Activated T-cell treated with anti-CD3 and anti-CD28 coated beads for 4 hours (primary cell): ENCODE measurements around the gene TXNL4A.

Experiments
- DNase-seq: peaks from one replicate; pipeline ENCODE4 v3.0.0-alpha.2; 2020

The TXNL4A gene

DNA sequence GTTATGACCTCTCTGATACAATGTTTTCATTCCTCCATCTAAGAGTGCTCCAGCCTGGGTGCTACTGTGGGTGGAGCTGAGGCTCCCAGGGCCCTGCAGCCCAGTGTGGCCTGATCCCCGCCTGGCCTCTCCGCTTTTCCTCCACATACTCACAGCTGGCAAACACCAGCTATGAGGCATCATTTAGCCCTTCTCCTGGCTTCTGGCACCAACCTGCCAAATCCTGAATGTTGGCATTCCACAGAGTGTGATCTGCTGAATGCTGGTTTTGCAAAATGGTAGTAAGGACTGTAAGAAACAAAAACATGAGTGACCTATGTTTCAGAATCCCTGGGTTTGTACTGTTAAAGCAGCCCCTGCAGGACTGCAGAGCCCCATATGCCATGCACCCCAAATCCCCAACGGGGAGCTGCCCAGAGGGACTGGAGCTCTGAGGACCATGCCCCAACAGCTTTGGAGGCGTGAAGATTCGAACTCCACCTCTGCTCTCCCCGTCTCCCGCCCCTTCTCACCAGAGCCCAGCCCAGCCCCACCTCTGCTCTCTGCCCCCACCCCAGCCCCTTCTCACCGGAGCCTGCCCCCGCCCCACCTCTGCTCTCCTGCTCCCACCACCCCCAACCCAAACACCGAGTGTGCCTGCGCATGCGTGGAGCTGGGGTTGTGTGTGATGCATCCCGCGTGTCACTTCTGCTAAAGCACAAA, 41.2 kb downstream of the TXNL4A start:
- DNase-seq = no peak

DNA sequence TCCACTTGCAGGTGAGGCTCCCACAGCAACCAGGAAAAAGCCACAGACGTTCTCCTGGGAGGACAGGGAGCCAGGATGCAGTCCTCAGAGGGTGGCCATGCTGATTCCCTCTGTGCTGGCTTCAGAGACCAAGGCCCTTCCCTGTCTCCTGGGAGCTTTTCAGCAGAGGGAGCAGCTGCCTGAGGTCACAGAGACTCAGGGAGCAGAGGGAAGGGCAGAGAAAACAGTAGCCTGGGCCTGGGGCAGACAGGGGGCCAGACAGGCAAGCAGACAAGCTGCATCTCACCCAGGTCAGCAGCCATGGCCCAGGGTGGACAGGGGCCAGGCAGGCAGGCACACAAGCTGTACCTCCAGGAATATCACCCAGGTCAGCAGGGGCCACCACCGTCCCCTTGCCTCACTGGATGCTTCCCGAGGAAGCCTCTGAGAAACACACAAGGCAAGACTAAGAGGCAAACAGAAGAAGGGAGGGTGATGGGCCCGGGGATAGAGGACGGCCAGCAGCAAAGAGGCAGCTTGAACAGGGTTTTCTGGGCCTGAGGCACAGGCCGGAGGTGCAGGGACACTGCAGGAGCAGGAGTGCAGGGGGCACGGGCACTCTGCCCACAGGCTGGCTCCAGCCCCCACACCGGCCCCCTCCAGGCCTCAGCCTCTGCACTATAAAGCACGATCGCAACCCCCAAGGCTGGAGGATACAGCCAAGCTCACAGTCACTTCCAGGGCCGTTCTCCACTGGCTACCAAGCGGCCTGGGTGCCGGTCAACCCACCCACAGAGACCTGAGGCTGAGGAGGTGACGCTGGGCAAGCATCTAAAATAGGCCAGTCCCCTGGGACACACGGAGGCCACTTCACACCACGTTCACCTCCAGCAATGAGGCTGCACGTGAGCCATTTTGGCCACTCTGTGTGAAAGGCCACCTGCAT, 43.0 kb downstream of the TXNL4A start:
- DNase-seq = no peak

DNA sequence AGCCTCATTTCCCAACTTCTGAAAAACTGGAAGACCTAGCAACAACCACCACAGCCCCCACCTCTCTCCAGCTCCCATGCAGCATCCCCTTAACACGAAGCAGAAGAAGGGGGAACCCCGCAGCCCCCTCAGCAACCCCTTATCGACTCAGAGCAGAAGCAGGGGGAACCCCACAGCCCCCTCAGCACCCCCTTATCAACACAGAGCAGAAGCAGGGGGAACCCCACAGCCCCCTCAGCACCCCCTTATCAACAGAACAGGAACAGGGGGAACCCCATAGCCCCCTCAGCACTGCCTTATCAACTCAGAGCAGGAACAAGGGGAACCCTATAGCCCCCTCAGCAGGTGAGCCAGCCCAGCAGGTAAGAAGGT, 43.6 kb downstream of the TXNL4A start:
- DNase-seq = no peak

- no peak for DNase-seq
Measured at GRCh38 chr18:79944126-79944731, 44.1 kb downstream of the TXNL4A start.

DNA sequence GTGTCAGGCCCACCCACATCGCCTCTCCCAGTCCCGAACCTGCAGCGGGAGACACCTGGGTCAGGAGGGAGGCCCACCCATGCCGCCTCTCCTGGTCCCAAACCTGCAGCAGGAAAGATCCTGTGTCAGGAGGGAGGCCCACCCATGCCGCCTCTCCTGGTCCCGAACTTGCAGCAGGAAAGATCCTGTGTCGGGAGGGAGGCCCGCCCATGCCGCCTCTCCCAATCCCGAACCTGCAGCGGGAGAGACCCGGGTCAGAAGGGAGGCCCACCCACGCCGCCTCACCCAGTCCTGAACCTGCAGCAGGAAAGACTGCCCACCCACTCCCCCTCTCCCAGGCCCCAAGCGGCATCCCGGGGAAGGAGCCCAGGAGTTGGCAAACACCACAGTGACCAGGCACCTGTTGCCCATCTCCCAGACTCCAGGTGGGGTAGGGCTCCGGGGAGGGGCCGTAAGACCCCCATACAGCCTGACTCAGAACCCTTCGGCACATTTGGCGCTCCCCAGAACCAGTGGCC, 44.7 kb downstream of the TXNL4A start:
- DNase-seq = no peak

GRCh38 chr18:79942786-79943607, 45.4 kb downstream of the TXNL4A start:
- no peak for DNase-seq

- no peak for DNase-seq
Measured at GRCh38 chr18:79942211-79942610, 46.2 kb downstream of the TXNL4A start.

DNA sequence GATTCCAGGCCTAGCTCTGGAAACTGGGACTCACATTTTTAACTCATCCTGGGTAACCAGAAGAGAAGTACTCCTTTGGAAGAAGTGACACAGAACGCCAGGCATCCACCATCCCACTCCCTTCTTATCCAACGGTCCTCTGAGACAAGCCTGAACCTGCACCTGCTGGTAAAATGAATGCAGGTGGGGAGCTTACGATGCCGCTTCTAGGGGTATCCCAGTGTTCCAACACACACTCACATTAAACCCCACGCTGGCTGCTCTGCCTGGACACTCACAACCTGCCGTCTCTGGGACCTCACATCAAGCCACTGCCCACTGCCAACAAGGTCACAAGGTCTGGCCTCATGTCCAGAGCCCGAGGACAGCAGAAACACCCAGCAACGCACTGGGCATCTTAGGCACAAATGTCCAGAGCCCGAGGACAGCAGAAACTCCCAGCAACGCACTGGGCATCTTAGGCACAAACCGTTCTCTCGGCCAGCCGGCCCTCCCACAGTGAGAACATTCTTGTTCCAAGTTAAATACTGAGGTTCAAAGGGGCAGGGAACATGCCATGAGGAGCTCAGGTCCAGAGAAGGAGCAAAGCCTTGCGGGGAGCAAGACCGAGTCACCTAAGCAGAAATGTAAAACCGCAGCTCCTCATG, 46.8 kb downstream of the TXNL4A start:
- no peak for DNase-seq

- no peak for DNase-seq
Measured at GRCh38 chr18:79940814-79941472, 47.4 kb downstream of the TXNL4A start.

- no peak for DNase-seq
Measured at GRCh38 chr18:79940126-79940813, 48.1 kb downstream of the TXNL4A start.

- no peak for DNase-seq
Measured at GRCh38 chr18:79939096-79939495, 49.3 kb downstream of the TXNL4A start.

DNA sequence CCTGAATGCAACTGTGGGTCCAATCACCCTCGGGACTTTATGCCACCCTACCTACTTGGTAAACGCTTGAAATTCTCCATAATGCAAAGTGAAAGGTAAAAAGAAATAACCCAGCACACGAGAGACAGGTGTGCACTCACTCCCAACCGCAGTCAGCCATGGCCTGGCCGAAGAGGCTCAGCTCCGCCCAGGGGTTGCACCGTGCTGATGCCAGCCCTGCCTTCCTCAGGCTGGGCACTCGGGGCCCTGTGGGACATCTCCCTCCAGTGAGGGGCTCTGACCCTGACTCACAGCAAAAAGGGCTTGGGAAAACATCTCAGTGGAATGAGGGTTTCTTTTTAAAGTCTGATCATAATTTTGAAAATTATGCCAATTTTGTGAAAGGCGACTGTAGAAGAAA, 50.2 kb downstream of the TXNL4A start:
- DNase-seq = no peak

GRCh38 chr18:79937103-79937860, 51.1 kb downstream of the TXNL4A start:
- no peak for DNase-seq

DNA sequence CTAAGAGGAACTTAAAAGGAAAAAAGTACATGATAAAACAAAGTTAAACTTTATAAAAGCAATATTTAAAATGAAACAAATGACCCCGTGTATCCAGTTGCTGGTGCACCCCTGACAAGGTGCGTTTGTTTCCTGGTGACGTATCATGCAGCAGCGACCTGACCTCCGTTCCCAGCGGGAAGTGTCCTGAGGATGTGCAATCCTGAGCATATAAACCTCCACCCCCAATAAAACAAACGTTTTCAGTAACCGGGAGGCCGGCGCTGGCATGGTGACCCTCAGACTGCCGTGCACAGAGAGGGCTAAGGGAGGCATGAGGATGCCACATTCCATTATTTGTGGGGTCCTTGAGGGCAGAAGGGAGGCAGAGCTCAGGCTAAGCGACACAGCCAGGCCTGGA, 51.7 kb downstream of the TXNL4A start:
- DNase-seq = no peak

DNA sequence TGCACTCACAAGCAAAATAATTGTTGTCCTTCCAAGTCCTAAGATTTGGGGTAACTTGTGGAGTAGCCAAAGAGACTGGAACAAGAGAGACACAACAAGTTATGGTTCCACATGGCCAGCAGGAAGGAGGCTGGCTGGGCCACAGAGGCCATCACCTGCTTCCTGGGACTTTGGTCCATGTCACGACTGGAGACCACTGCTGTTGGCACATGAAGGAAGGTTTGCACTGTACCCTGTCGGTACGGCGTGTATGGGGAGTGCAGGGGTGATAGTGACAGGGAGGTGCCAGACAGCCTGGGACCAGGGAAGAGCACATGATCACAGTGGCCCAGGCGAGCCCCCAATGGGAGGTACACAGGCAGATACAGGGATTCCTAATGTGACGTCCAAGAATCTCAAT, 52.4 kb downstream of the TXNL4A start:
- no peak for DNase-seq

- no peak for DNase-seq
Measured at GRCh38 chr18:79935499-79935898, 52.9 kb downstream of the TXNL4A start.

DNA sequence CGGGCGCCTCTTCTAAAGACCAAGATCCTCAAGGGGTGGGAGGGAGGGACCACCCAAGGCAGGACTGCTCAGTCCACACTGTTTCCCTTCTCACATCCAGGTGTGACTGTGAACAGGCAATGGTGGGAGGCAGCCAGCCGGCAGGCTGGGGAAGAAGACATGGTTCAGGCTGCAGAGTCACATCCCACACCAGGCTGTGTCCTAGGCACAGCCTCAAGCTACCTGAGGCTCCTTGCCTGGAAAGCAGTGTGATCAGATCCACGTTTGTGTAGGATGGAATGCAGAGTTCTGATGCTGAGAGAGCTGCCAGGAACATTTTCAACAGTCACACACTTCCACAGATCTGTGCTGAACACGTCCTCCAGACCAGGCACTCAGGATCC, 53.3 kb downstream of the TXNL4A start:
- DNase-seq = no peak

- DNase-seq = no peak
Measured at GRCh38 chr18:79934311-79935097, 53.9 kb downstream of the TXNL4A start.

- no peak for DNase-seq
Measured at GRCh38 chr18:79933765-79934164, 54.6 kb downstream of the TXNL4A start.
